Neuronal stem cell (in vitro differentiated cells): ENCODE data around the gene VIT.

Experiments
- DNase-seq: peaks from one replicate; pipeline ENCODE4 v3.0.0-alpha.2; 2013; ENCODE audit warnings: low spot score
- H2AFZ ChIP-seq: one replicate; pipeline ENCODE4 v1.6.1; 2013; ENCODE audit warnings: mild to moderate bottlenecking, low read length, inconsistent platforms
- H2AK5ac ChIP-seq: 2 replicates; pipeline ENCODE4 v1.6.1; 2013; ENCODE audit warnings: low read depth, mild to moderate bottlenecking, inconsistent platforms, low read length, moderate library complexity, mixed read lengths
- H2BK120ac ChIP-seq: 2 replicates; pipeline ENCODE4 v1.6.1; 2013; ENCODE audit warnings: low read depth, mild to moderate bottlenecking, inconsistent platforms, low read length, moderate library complexity, mixed read lengths
- H2BK12ac ChIP-seq: one replicate; pipeline ENCODE4 v1.6.1; 2013; ENCODE audit warnings: low read length, inconsistent platforms
- H2BK15ac ChIP-seq: 2 replicates; pipeline ENCODE4 v1.6.1; 2013; ENCODE audit warnings: mild to moderate bottlenecking, low read length, inconsistent platforms, mixed read lengths
- H2BK5ac ChIP-seq: one replicate; pipeline ENCODE4 v1.6.1; 2013; ENCODE audit warnings: inconsistent platforms, mild to moderate bottlenecking, low read length, moderate library complexity
- H3K14ac ChIP-seq: one replicate; pipeline ENCODE4 v1.6.1; 2013; ENCODE audit warnings: low read length, inconsistent platforms
- H3K18ac ChIP-seq: 2 replicates; pipeline ENCODE4 v1.6.1; 2013; ENCODE audit warnings: low read length, inconsistent platforms
- H3K23ac ChIP-seq: 2 replicates; pipeline ENCODE4 v1.6.1; 2013; ENCODE audit warnings: low read depth, mild to moderate bottlenecking, mixed read lengths, low read length, inconsistent platforms; ENCODE audit not compliant: poor library complexity
- H3K27ac ChIP-seq: replicated peaks from 3 replicates; pipeline ENCODE4 v1.5.1; 2013; ENCODE audit warnings: low read length, inconsistent platforms
- H3K27me3 ChIP-seq, 3 experiments: 2 replicates each; pipeline ENCODE4 v1.6.1; 2013; ENCODE audit warnings: low read length in 3 of 3, mild to moderate bottlenecking in 2 of 3, inconsistent platforms in 1 of 3, low read depth in 1 of 3, mixed read lengths in 1 of 3, moderate library complexity in 1 of 3; ENCODE audit not compliant: control insufficient read depth in 3 of 3, insufficient read depth in 3 of 3
- H3K36me3 ChIP-seq, 2 donors: replicated peaks in 1 of 2; 2 replicates each; pipeline ENCODE4 v1.6.1; 2013; ENCODE audit warnings: low read length in 2 of 2; ENCODE audit not compliant: control insufficient read depth in 2 of 2, insufficient read depth in 2 of 2
- H3K4ac ChIP-seq: 2 replicates; pipeline ENCODE4 v1.6.1; 2013; ENCODE audit warnings: inconsistent platforms, mild to moderate bottlenecking, low read length, moderate library complexity
- H3K4me1 ChIP-seq, 2 donors: 1 replicate in 1 of 2; 2 replicates in 1 of 2; pipeline ENCODE4 v1.6.1; 2013; ENCODE audit warnings: low read length in 2 of 2, low read depth in 1 of 2; ENCODE audit not compliant: control insufficient read depth in 2 of 2, insufficient read depth in 1 of 2
- H3K4me2 ChIP-seq: one replicate; pipeline ENCODE4 v1.6.1; 2013; ENCODE audit warnings: mild to moderate bottlenecking, low read length, inconsistent platforms; ENCODE audit not compliant: insufficient read depth, poor library complexity, severe bottlenecking
- H3K4me3 ChIP-seq, 2 donors: 2 replicates each; pipeline ENCODE4 v1.5.1; 2013; ENCODE audit warnings: low read length in 2 of 2, mild to moderate bottlenecking in 2 of 2, inconsistent platforms in 1 of 2, moderate library complexity in 1 of 2
- H3K79me1 ChIP-seq: one replicate; pipeline ENCODE4 v1.6.1; 2013; ENCODE audit warnings: low read depth, mild to moderate bottlenecking, inconsistent platforms, low read length, moderate library complexity
- H3K9ac ChIP-seq: one replicate; pipeline ENCODE4 v1.6.1; 2013; ENCODE audit warnings: mild to moderate bottlenecking, low read depth, low read length, inconsistent platforms; ENCODE audit not compliant: poor library complexity
- H3K9me3 ChIP-seq, 2 donors: replicated peaks in 1 of 2; 2 replicates each; pipeline versions ENCODE3 to v1.6.1; 2013; ENCODE audit warnings: low read length in 2 of 2, mild to moderate bottlenecking in 2 of 2, inconsistent platforms in 1 of 2, low read depth in 1 of 2, mixed read lengths in 1 of 2, moderate library complexity in 1 of 2; ENCODE audit not compliant: control insufficient read depth in 2 of 2, insufficient read depth in 1 of 2
- H4K8ac ChIP-seq: one replicate; pipeline ENCODE4 v1.6.1; 2013; ENCODE audit warnings: low read depth, mild to moderate bottlenecking, inconsistent platforms, low read length, moderate library complexity
- H4K91ac ChIP-seq: one replicate; pipeline ENCODE4 v1.6.1; 2013; ENCODE audit warnings: low read length, low read depth, mild to moderate bottlenecking, inconsistent platforms; ENCODE audit not compliant: poor library complexity
- WGBS, 2 donors: extraction: QIAGEN DNeasy Blood & Tissue Kit; methylation state at CpG; one replicate each; pipeline ENCODE4 v1.1.7; 2013; ENCODE audit warnings: missing lambda C conversion rate in 2 of 2, mixed read lengths in 1 of 2; ENCODE audit not compliant: insufficient read length in 2 of 2, insufficient replicate concordance in 1 of 2; ENCODE audit errors: extremely low coverage in 2 of 2; 5-methylcytosine and 5-hydroxymethylcytosine counted together

The VIT gene

GRCh38 chr2:36743954-36744353, 47.4 kb downstream of the VIT start:
- Histone ChIP-seq H2BK15ac (no peak overlapping the region), H3K14ac (no peak overlapping the region), H3K4me2 (no peak overlapping the region), H3K36me3 (no peaks in the 10 kb centered on the region), H2AK5ac (no peak overlapping the region), H3K18ac (no peak overlapping the region), H2BK5ac (no peak overlapping the region), H3K4me1 (no peaks in the 10 kb centered on the region), H4K8ac (no peak overlapping the region), H3K27ac (no peak overlapping the region), H3K9me3 (no peaks in the 10 kb centered on the region), H3K79me1 (no peaks in the 10 kb centered on the region), H3K9ac (no peak overlapping the region), H2AFZ (no peak overlapping the region), H3K27me3 (peaks cover 0 to 11% (median 0%) of the 10 kb centered on the region in 3 experiments), H3K4ac (no peak overlapping the region), H4K91ac (no peak overlapping the region), H2BK120ac (no peak overlapping the region), H2BK12ac (no peak overlapping the region), H3K23ac (no peak overlapping the region), H3K4me3 (no peak overlapping the region)
- no peak for DNase-seq
- no CpG with 5 or more reads among the region's 2 CpGs for WGBS, 2 donors

GRCh38 chr2:36748166-36748565, 51.7 kb downstream of the VIT start:
- Histone ChIP-seq H3K36me3 (no peaks in the 10 kb centered on the region), H3K14ac (no peak overlapping the region), H3K79me1 (no peaks in the 10 kb centered on the region), H4K91ac (no peak overlapping the region), H3K9ac (no peak overlapping the region), H3K27me3 (no peaks in the 10 kb centered on the region), H3K18ac (no peak overlapping the region), H2BK12ac (no peak overlapping the region), H2BK120ac (no peak overlapping the region), H4K8ac (no peak overlapping the region), H3K27ac (no peak overlapping the region), H2BK15ac (no peak overlapping the region), H2AK5ac (no peak overlapping the region), H3K4me2 (no peak overlapping the region), H3K4me1 (no peaks in the 10 kb centered on the region), H3K4me3 (no peak overlapping the region), H3K4ac (no peak overlapping the region), H3K9me3 (no peaks in the 10 kb centered on the region), H2BK5ac (no peak overlapping the region), H3K23ac (no peak overlapping the region), H2AFZ (no peak overlapping the region)
- no peak for DNase-seq
- WGBS, 2 donors, result no CpG with 5 or more reads among the region's 1 CpG

- no peak overlapping the region for H2AFZ ChIP-seq
- H3K27me3 ChIP-seq, result peaks cover 0 to 5% (median 0%) of the 10 kb centered on the region in 3 experiments
- no peak overlapping the region for H3K18ac ChIP-seq
- H3K36me3 ChIP-seq, result no peaks in the 10 kb centered on the region
- H3K4me2 ChIP-seq, result no peak overlapping the region
- no peak overlapping the region for H3K4ac ChIP-seq
- no peak overlapping the region for H3K27ac ChIP-seq
- no CpG with 5 or more reads among the region's 5 CpGs for WGBS, 2 donors
- H3K9me3 ChIP-seq, result no peaks in the 10 kb centered on the region
- no peak overlapping the region for H2BK12ac ChIP-seq
- no peak overlapping the region for H4K91ac ChIP-seq
- no peak overlapping the region for H2BK15ac ChIP-seq
- H2BK5ac ChIP-seq, result no peak overlapping the region
- H3K9ac ChIP-seq, result no peak overlapping the region
- no peak overlapping the region for H3K14ac ChIP-seq
- H3K4me1 ChIP-seq, result no peaks in the 10 kb centered on the region
- no peak overlapping the region for H2BK120ac ChIP-seq
- no peak overlapping the region for H3K23ac ChIP-seq
- H3K4me3 ChIP-seq, result no peak overlapping the region
- DNase-seq, result no peak
- H2AK5ac ChIP-seq, result no peak overlapping the region
- H3K79me1 ChIP-seq, result no peaks in the 10 kb centered on the region
- H4K8ac ChIP-seq, result no peak overlapping the region
These were observed 53.6 kb downstream of the VIT start for GRCh38 chr2:36750101-36750500.

- Histone ChIP-seq H3K4me1 (no peaks in the 10 kb centered on the region), H3K79me1 (no peaks in the 10 kb centered on the region), H4K91ac (no peak overlapping the region), H3K9ac (no peak overlapping the region), H2BK12ac (no peak overlapping the region), H3K18ac (no peak overlapping the region), H3K23ac (no peak overlapping the region), H3K4me3 (no peak overlapping the region), H2BK120ac (no peak overlapping the region), H2AK5ac (no peak overlapping the region), H2AFZ (no peak overlapping the region), H3K4me2 (no peak overlapping the region), H2BK5ac (no peak overlapping the region), H3K9me3 (no peaks in the 10 kb centered on the region), H3K36me3 (no peaks in the 10 kb centered on the region), H2BK15ac (no peak overlapping the region), H3K14ac (no peak overlapping the region), H3K27ac (no peak overlapping the region), H3K4ac (no peak overlapping the region), H4K8ac (no peak overlapping the region), H3K27me3 (peaks cover 0 to 5% (median 0%) of the 10 kb centered on the region in 3 experiments)
- WGBS, 2 donors, result no CpG with 5 or more reads among the region's 5 CpGs
- DNase-seq, result no peak
These were observed 57.3 kb downstream of the VIT start for GRCh38 chr2:36753706-36754221.
